Thoracic aorta (tissue), 2 donors: Measurements from ENCODE around the gene OBSCN. TPM values are rescaled to one million over a fixed set of nuclear protein-coding genes. Genes with fewer than 3 reads are reported as not detected.

Experiments used
- ATAC-seq: fragments of 150-250 bp; one replicate; pipeline ENCODE4 v1.8.0; 2017; ENCODE audit warnings: low read depth; ENCODE audit not compliant: insufficient number of reproducible peaks, low FRiP score
- DNase-seq: peaks from one replicate; pipeline ENCODE4 v3.0.0-alpha.2; 2020; ENCODE audit warnings: low spot score
- H3K27ac ChIP-seq, 2 donors: fragments of 200-600 bp; sonication (generic); 1 replicate in 1 of 2; 2 replicates in 1 of 2; pipeline ENCODE4 v1.5.1; 2016; ENCODE audit warnings: mild to moderate bottlenecking in 2 of 2, moderate library complexity in 2 of 2
- H3K27me3 ChIP-seq: fragments of 200-600 bp; sonication (generic); replicated peaks from 2 replicates; pipeline ENCODE4 v1.6.0; 2016; ENCODE audit warnings: mild to moderate bottlenecking; ENCODE audit not compliant: insufficient read depth
- H3K36me3 ChIP-seq: fragments of 200-600 bp; sonication (generic); one replicate; pipeline ENCODE4 v1.5.1; 2016
- H3K4me1 ChIP-seq, 2 donors: fragments of 200-600 bp; sonication (generic); 1 replicate in 1 of 2; 2 replicates in 1 of 2; pipeline versions ENCODE4 v1.5.1 to v1.6.0; 2016; ENCODE audit warnings: low read depth in 2 of 2, mild to moderate bottlenecking in 1 of 2; ENCODE audit not compliant: control insufficient read depth in 1 of 2
- H3K4me3 ChIP-seq: fragments of 200-600 bp; sonication (generic); 2 replicates; pipeline ENCODE4 v1.5.1; 2016; ENCODE audit warnings: mild to moderate bottlenecking
- H3K9me3 ChIP-seq: fragments of 200-600 bp; sonication (generic); 2 replicates; pipeline ENCODE4 v1.5.1; 2016
- CTCF ChIP-seq: fragments of 200-600 bp; sonication (generic); IDR thresholded peaks from one replicate; pipeline ENCODE4 v1.5.1; 2019; ENCODE audit warnings: antibody characterized with exemption
- total RNA-seq, 2 donors: library from RNA; depleted of rRNA; stranded (reverse); fragments of >200 nt; gene quantifications; one replicate each; pipeline versions ENCODE4 v1.1.0 to v1.2.3, GENCODE V29; 2016

The OBSCN gene, protein sequence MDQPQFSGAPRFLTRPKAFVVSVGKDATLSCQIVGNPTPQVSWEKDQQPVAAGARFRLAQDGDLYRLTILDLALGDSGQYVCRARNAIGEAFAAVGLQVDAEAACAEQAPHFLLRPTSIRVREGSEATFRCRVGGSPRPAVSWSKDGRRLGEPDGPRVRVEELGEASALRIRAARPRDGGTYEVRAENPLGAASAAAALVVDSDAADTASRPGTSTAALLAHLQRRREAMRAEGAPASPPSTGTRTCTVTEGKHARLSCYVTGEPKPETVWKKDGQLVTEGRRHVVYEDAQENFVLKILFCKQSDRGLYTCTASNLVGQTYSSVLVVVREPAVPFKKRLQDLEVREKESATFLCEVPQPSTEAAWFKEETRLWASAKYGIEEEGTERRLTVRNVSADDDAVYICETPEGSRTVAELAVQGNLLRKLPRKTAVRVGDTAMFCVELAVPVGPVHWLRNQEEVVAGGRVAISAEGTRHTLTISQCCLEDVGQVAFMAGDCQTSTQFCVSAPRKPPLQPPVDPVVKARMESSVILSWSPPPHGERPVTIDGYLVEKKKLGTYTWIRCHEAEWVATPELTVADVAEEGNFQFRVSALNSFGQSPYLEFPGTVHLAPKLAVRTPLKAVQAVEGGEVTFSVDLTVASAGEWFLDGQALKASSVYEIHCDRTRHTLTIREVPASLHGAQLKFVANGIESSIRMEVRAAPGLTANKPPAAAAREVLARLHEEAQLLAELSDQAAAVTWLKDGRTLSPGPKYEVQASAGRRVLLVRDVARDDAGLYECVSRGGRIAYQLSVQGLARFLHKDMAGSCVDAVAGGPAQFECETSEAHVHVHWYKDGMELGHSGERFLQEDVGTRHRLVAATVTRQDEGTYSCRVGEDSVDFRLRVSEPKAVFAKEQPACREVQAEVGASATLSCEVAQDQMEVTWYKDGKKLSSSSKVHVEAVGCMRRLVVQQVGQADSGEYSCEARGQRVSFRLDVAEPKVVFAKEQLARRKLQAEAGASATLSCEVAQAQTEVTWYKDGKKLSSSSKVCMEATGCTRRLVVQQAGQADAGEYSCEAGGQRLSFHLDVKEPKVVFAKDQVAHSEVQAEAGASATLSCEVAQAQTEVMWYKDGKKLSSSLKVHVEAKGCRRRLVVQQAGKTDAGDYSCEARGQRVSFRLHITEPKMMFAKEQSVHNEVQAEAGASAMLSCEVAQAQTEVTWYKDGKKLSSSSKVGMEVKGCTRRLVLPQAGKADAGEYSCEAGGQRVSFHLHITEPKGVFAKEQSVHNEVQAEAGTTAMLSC (N-terminal part only)
- 10 to 100 TPM; 22.3 to 40.2 TPM for total RNA-seq

GRCh38 chr1:228207851-228208821 is at the start of gene OBSCN:
Gene OBSCN, plus strand, starts transcription at chr1:228208044. Its CDS starts 3,740 bp downstream, at chr1:228211784.
- no peaks in the 10 kb centered on the region for H3K27me3 ChIP-seq

DNA sequence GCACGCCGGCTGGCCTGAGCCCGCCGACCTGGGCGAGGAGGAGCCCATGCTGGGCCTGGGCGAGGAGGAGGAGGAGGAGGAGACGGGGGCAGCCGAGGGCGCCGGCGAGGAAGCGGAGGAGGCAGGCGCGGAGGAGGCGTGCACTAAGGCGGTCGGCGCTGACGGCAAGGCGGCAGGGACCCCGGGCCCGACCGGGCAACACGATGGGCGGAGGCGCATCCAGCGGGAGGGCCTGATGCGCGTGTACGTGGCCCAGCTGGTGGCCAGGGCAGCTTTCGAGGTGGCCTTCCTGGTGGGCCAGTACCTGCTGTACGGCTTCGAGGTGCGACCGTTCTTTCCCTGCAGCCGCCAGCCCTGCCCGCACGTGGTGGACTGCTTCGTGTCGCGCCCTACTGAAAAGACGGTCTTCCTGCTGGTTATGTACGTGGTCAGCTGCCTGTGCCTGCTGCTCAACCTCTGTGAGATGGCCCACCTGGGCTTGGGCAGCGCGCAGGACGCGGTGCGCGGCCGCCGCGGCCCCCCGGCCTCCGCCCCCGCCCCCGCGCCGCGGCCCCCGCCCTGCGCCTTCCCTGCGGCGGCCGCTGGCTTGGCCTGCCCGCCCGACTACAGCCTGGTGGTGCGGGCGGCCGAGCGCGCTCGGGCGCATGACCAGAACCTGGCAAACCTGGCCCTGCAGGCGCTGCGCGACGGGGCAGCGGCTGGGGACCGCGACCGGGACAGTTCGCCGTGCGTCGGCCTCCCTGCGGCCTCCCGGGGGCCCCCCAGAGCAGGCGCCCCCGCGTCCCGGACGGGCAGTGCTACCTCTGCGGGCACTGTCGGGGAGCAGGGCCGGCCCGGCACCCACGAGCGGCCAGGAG is 49.5 kb upstream of the OBSCN start:
- Histone ChIP-seq H3K4me1 (peaks cover 0 to 5% of the 10 kb centered on the region in 2 donors), H3K27me3 (no peaks in the 10 kb centered on the region), H3K27ac (no peak overlapping the region), H3K4me3 (no peak overlapping the region), H3K9me3 (no peaks in the 10 kb centered on the region), H3K36me3 (no peaks in the 10 kb centered on the region)
- ATAC-seq (no peak), DNase-seq (no peak)
- TF ChIP-seq CTCF: no peak

More at GRCh38 chr1:228207851-228208821, at the start of gene OBSCN:
- H3K36me3 ChIP-seq: no peaks in the 10 kb centered on the region
- H3K9me3 ChIP-seq: no peaks in the 10 kb centered on the region
- H3K27ac ChIP-seq: no peak within 1 kb of the TSS
- TF ChIP-seq CTCF: no peak
- no peak within 1 kb of the TSS for H3K4me3 ChIP-seq
- DNase-seq (no peak), ATAC-seq (no peak)
- H3K4me1 ChIP-seq: peaks cover 2 to 4% of the 10 kb centered on the region in 2 donors

- ATAC-seq: no peak
- no peak for TF ChIP-seq CTCF
- peaks cover 0 to 5% of the 10 kb centered on the region in 2 donors for H3K4me1 ChIP-seq
- H3K27ac ChIP-seq: no peak overlapping the region
- no peaks in the 10 kb centered on the region for H3K36me3 ChIP-seq
- no peaks in the 10 kb centered on the region for H3K9me3 ChIP-seq
- H3K27me3 ChIP-seq: no peaks in the 10 kb centered on the region
- H3K4me3 ChIP-seq: no peak overlapping the region
- no peak for DNase-seq
Measured at GRCh38 chr1:228159008-228159665, 48.7 kb upstream of the OBSCN start.
